H9 (cell line): ENCODE data around the gene RBM44. TPM values are rescaled to one million over a fixed set of nuclear protein-coding genes. Genes with fewer than 3 reads are reported as not detected.

ENCODE experiments used
- DNase-seq: peaks from one replicate; pipeline ENCODE4 v3.0.0-alpha.2; 2017
- H2AFZ ChIP-seq: one replicate; pipeline ENCODE4 v1.6.1; 2013; ENCODE audit warnings: mild to moderate bottlenecking, low read length, control low read depth, moderate library complexity
- H2AK5ac ChIP-seq: 2 replicates; pipeline ENCODE4 v1.6.1; 2013; ENCODE audit warnings: low read length, control low read depth, mixed read lengths; ENCODE audit not compliant: insufficient read length
- H2BK120ac ChIP-seq: one replicate; pipeline ENCODE4 v1.6.1; 2013; ENCODE audit warnings: low read depth, mild to moderate bottlenecking, low read length, control low read depth, inconsistent platforms; ENCODE audit not compliant: poor library complexity, severe bottlenecking
- H2BK12ac ChIP-seq: 2 replicates; pipeline ENCODE4 v1.6.1; 2013; ENCODE audit warnings: low read length, control low read depth, mixed read lengths, low read depth; ENCODE audit not compliant: insufficient read length
- H2BK15ac ChIP-seq: 2 replicates; pipeline ENCODE4 v1.6.1; 2013; ENCODE audit warnings: low read depth, low read length, control low read depth
- H2BK20ac ChIP-seq: one replicate; pipeline ENCODE4 v1.6.1; 2013; ENCODE audit warnings: low read depth, mild to moderate bottlenecking, low read length, control low read depth, inconsistent platforms; ENCODE audit not compliant: poor library complexity, severe bottlenecking
- H2BK5ac ChIP-seq: 2 replicates; pipeline ENCODE4 v1.6.1; 2013; ENCODE audit warnings: low read length, control low read depth, mixed read lengths; ENCODE audit not compliant: insufficient read length
- H3K14ac ChIP-seq: 2 replicates; pipeline ENCODE4 v1.6.1; 2013; ENCODE audit warnings: low read length, control low read depth; ENCODE audit not compliant: insufficient read depth
- H3K18ac ChIP-seq: 2 replicates; pipeline ENCODE4 v1.6.1; 2013; ENCODE audit warnings: low read depth, mild to moderate bottlenecking, mixed read lengths, low read length, control low read depth; ENCODE audit not compliant: insufficient read length
- H3K23ac ChIP-seq: 2 replicates; pipeline ENCODE4 v1.6.1; 2013; ENCODE audit warnings: low read length, control low read depth, mixed read lengths, low read depth; ENCODE audit not compliant: insufficient read length
- H3K23me2 ChIP-seq: 2 replicates; pipeline ENCODE4 v1.6.1; 2013; ENCODE audit warnings: low read depth, mild to moderate bottlenecking, mixed read lengths, low read length, control low read depth; ENCODE audit not compliant: insufficient read length, poor library complexity, severe bottlenecking
- H3K27ac ChIP-seq: 2 replicates; pipeline ENCODE4 v1.5.1; 2013; ENCODE audit warnings: low read length, control low read depth, mixed read lengths, low read depth; ENCODE audit not compliant: insufficient read length
- H3K27me3 ChIP-seq: 2 replicates; pipeline ENCODE4 v1.6.1; 2013; ENCODE audit warnings: low read length, control low read depth, inconsistent platforms; ENCODE audit not compliant: insufficient read depth
- H3K4ac ChIP-seq: 2 replicates; pipeline ENCODE4 v1.6.1; 2013; ENCODE audit warnings: low read depth, mild to moderate bottlenecking, control low read depth, inconsistent platforms, low read length, moderate library complexity
- H3K4me1 ChIP-seq: 2 replicates; pipeline ENCODE4 v1.6.1; 2013; ENCODE audit warnings: low read length, control low read depth, inconsistent platforms; ENCODE audit not compliant: insufficient read depth
- H3K4me2 ChIP-seq: 2 replicates; pipeline ENCODE4 v1.6.1; 2013; ENCODE audit warnings: low read length, control low read depth, mixed read lengths; ENCODE audit not compliant: insufficient read length, insufficient read depth
- H3K56ac ChIP-seq: 2 replicates; pipeline ENCODE4 v1.6.1; 2013; ENCODE audit warnings: low read depth, mild to moderate bottlenecking, mixed read lengths, low read length, control low read depth; ENCODE audit not compliant: insufficient read length
- H3K79me1 ChIP-seq: 2 replicates; pipeline ENCODE4 v1.6.1; 2013; ENCODE audit warnings: low read depth, mild to moderate bottlenecking, moderate library complexity, low read length, control low read depth, inconsistent platforms; ENCODE audit not compliant: insufficient read depth, poor library complexity, severe bottlenecking
- H3K79me2 ChIP-seq: 2 replicates; pipeline ENCODE4 v1.6.1; 2013; ENCODE audit warnings: low read length, control low read depth, inconsistent platforms; ENCODE audit not compliant: insufficient read depth
- H3K9ac ChIP-seq: 2 replicates; pipeline ENCODE4 v1.6.1; 2013; ENCODE audit warnings: low read length, control low read depth, mixed read lengths; ENCODE audit not compliant: insufficient read length; ENCODE audit errors: extremely low read depth
- H3K9me3 ChIP-seq: one replicate; pipeline ENCODE4 v1.6.1; 2013; ENCODE audit warnings: low read depth, low read length, inconsistent platforms; ENCODE audit not compliant: control insufficient read depth
- H3T11ph ChIP-seq: one replicate; pipeline ENCODE4 v1.6.1; 2013; ENCODE audit warnings: mild to moderate bottlenecking, low read length, control low read depth, inconsistent platforms
- H4K20me1 ChIP-seq: one replicate; pipeline ENCODE4 v1.6.1; 2013; ENCODE audit not compliant: control insufficient read depth, insufficient read length, insufficient read depth
- H4K5ac ChIP-seq: 2 replicates; pipeline ENCODE4 v1.6.1; 2013; ENCODE audit warnings: low read depth, mild to moderate bottlenecking, mixed read lengths, low read length, control low read depth; ENCODE audit not compliant: insufficient read length
- H4K8ac ChIP-seq: replicated peaks from 2 replicates; pipeline ENCODE4 v1.6.1; 2013; ENCODE audit warnings: low read length, control low read depth, mixed read lengths, low read depth; ENCODE audit not compliant: insufficient read length
- H4K91ac ChIP-seq: 2 replicates; pipeline ENCODE4 v1.6.1; 2013; ENCODE audit warnings: low read depth, mild to moderate bottlenecking, moderate library complexity, mixed read lengths, low read length, control low read depth; ENCODE audit not compliant: insufficient read length
- H3K27ac Mint-ChIP-seq, 3 experiments: 2 replicates in 2 of 3; 3 replicates in 1 of 3; pipeline ENCODE4 v1.8.0; 2020 to 2021; ENCODE audit warnings: mixed read lengths in 3 of 3, mild to moderate bottlenecking in 1 of 3, moderate library complexity in 1 of 3
- H3K27me3 Mint-ChIP-seq: 2 replicates; pipeline ENCODE4 v1.8.0; 2021; ENCODE audit warnings: low read depth, mild to moderate bottlenecking, moderate library complexity, mixed read lengths
- H3K36me3 Mint-ChIP-seq, 3 experiments: 2 replicates in 2 of 3; 3 replicates in 1 of 3; pipeline ENCODE4 v1.8.0; 2020 to 2021; ENCODE audit warnings: low read depth in 3 of 3, mixed read lengths in 3 of 3; ENCODE audit not compliant: insufficient read depth in 1 of 3
- H3K4me1 Mint-ChIP-seq, 2 experiments: 2 replicates each; pipeline ENCODE4 v1.8.0; 2020; ENCODE audit warnings: mixed read lengths in 2 of 2
- H3K4me3 Mint-ChIP-seq, 2 experiments: 2 replicates in 1 of 2; 3 replicates in 1 of 2; pipeline ENCODE4 v1.8.0; 2020 to 2021; ENCODE audit warnings: mild to moderate bottlenecking in 2 of 2, mixed read lengths in 2 of 2, moderate library complexity in 1 of 2
- H3K9me3 Mint-ChIP-seq, 2 experiments: 2 replicates in 1 of 2; 3 replicates in 1 of 2; pipeline ENCODE4 v1.8.0; 2020; ENCODE audit warnings: mild to moderate bottlenecking in 2 of 2, mixed read lengths in 2 of 2, moderate library complexity in 1 of 2
- CTCF ChIP-seq: fragments of 200-600 bp; sonication (generic); conservative IDR thresholded peaks from 3 replicates; pipeline ENCODE4 v1.8.0; 2021; ENCODE audit warnings: antibody characterized with exemption, mild to moderate bottlenecking
- WGBS: extraction: QIAGEN DNeasy Blood & Tissue Kit; methylation state at CpG from one replicate; pipeline ENCODE4 v1.1.7; 2013; ENCODE audit warnings: missing lambda C conversion rate, low lambda C conversion rate, mixed read lengths; ENCODE audit not compliant: insufficient read length; ENCODE audit errors: extremely low coverage; 5-methylcytosine and 5-hydroxymethylcytosine counted together
- total RNA-seq: library from RNA; stranded (reverse); gene quantifications from 2 replicates; pipeline ENCODE4 v1.2.1, GENCODE V29; 2021

The RBM44 gene
- total RNA-seq, 1 experiment from 2014 or later: 0.15 TPM

GRCh38 chr2:237833546-237833945 lies 35.0 kb downstream of the RBM44 start:
- Histone ChIP-seq H3K4ac (no peak overlapping the region), H4K5ac (no peak overlapping the region), H3K27me3 (no peaks in the 10 kb centered on the region), H4K20me1 (no peaks in the 10 kb centered on the region), H4K91ac (no peak overlapping the region), H2BK5ac (no peak overlapping the region), H3K27ac (no peak overlapping the region), H3K4me1 (no peaks in the 10 kb centered on the region), H3K9me3 (no peaks in the 10 kb centered on the region), H4K8ac (no peak overlapping the region), H3K9ac (no peak overlapping the region), H3K18ac (no peak overlapping the region), H3K4me2 (no peak overlapping the region), H3K56ac (no peak overlapping the region), H3K14ac (no peak overlapping the region), H2AFZ (no peak overlapping the region), H2BK12ac (no peak overlapping the region), H3K79me2 (no peaks in the 10 kb centered on the region), H2AK5ac (no peak overlapping the region), H2BK120ac (no peak overlapping the region), H3K23ac (no peak overlapping the region), H3K23me2 (no peaks in the 10 kb centered on the region), H3K79me1 (no peaks in the 10 kb centered on the region), H2BK20ac (no peak overlapping the region), H3T11ph (no peak overlapping the region), H2BK15ac (no peak overlapping the region)
- H3K27me3 Mint-ChIP-seq: no peaks in the 10 kb centered on the region
- no peaks in the 10 kb centered on the region for H3K4me1 Mint-ChIP-seq
- no peak overlapping the region for H3K27ac Mint-ChIP-seq
- WGBS: no CpG with 5 or more reads among the region's 1 CpG
- H3K36me3 Mint-ChIP-seq: no peaks in the 10 kb centered on the region
- DNase-seq: no peak
- H3K4me3 Mint-ChIP-seq: no peak overlapping the region
- H3K9me3 Mint-ChIP-seq: no peaks in the 10 kb centered on the region
- no peak for TF ChIP-seq CTCF
